Limb (tissue), 2 donors: ENCODE results near the gene PTCD3.

ENCODE experiments used
- DNase-seq, 2 donors: peaks; one replicate each; pipeline ENCODE4 v3.0.0-alpha.2; 2016; ENCODE audit errors: extremely low spot score in 2 of 2

Gene PTCD3

GRCh38 chr2:86105969-86106945 is at the start of gene PTCD3:
PTCD3 (plus strand) TSS chr2:86106235; CDS start chr2:86106248, 13 bp downstream.
- peak; percentile 93 to 99 for DNase-seq

- DNase-seq, result no peak
These were observed 49.3 kb upstream of the PTCD3 start for GRCh38 chr2:86056590-86057331.

- no peak for DNase-seq
These were observed 44.0 kb upstream of the PTCD3 start for GRCh38 chr2:86062043-86062442.

GRCh38 chr2:86064006-86064405 is 42.0 kb upstream of the PTCD3 start:
- no peak for DNase-seq

- peak in 1 of 2 donors; percentile 42 for DNase-seq
These were observed 40.5 kb upstream of the PTCD3 start for GRCh38 chr2:86065512-86065911.

GRCh38 chr2:86066007-86066578 is 39.9 kb upstream of the PTCD3 start:
- DNase-seq, result no peak

- DNase-seq, result no peak
These were observed 39.1 kb upstream of the PTCD3 start for GRCh38 chr2:86066915-86067314.

- DNase-seq, result peak in 1 of 2 donors; percentile 17
These were observed 37.9 kb upstream of the PTCD3 start for GRCh38 chr2:86068136-86068588.

- no peak for DNase-seq
These were observed 37.4 kb upstream of the PTCD3 start for GRCh38 chr2:86068648-86069047.

- DNase-seq, result no peak
These were observed 36.8 kb upstream of the PTCD3 start for GRCh38 chr2:86069091-86069685.

GRCh38 chr2:86069783-86070339 is 36.2 kb upstream of the PTCD3 start:
- DNase-seq, result no peak

GRCh38 chr2:86070868-86071267 is 35.2 kb upstream of the PTCD3 start:
- DNase-seq, result no peak

- peak; percentile 16 to 61 for DNase-seq
These were observed 33.7 kb upstream of the PTCD3 start for GRCh38 chr2:86072271-86072858.

GRCh38 chr2:86073225-86073624 is 32.8 kb upstream of the PTCD3 start:
- no peak for DNase-seq

- no peak for DNase-seq
These were observed 31.8 kb upstream of the PTCD3 start for GRCh38 chr2:86074256-86074655.

- no peak for DNase-seq
These were observed 31.2 kb upstream of the PTCD3 start for GRCh38 chr2:86074811-86075210.

- DNase-seq, result no peak
These were observed 30.1 kb upstream of the PTCD3 start for GRCh38 chr2:86075886-86076285.

GRCh38 chr2:86078774-86079545 is 27.1 kb upstream of the PTCD3 start:
- peak; percentile 36 to 64 for DNase-seq

- DNase-seq, result peak; percentile 61 to 81
These were observed 25.8 kb upstream of the PTCD3 start for GRCh38 chr2:86079981-86080911.
